ENCODE measurements around the gene AP1S3.

Gene AP1S3

DNA sequence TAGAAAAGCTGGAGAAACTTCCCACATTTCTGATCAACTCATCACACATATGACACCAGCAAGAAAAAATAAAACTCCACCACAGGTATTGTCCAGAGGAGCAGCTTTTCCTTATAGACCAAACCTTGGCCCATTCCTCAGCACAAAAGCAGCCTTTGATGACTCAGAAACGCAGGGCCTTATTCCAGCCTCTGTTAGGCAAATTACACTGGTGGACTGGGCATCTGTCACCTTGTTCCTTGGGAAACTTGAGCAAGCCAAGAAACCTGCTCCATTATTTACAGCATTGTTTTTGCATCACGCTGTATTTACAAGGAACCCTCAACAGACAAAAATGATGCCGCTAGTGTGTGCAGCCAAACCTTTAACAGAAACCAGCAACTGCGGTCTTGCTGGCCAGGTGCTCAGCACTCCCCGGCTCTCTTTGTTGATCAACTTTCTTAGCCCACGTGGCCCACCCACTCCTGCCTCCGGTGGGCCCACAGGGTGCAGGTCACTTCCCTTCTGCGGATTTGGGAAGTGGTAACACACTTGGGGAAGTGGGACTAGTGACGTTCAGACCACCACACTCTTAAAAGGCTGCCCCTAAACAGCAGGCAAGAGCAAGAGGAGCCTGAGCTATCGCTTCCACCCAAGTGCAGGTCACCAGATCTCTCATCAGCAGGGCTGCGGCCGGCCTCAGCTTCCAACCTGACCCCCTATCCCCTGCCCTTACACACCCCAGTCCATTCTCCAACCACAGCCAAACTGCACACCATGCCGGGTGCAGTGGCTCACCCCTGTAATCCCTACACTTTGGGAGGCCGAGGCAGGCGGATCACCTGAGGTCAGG lies 1.5 kb downstream of the AP1S3 start:
- no peak for TF ChIP-seq ZNF239 (tag by site-specific recombination; IDR thresholded peaks at IDR 0.05)
- TF ChIP-seq ZNF558 (tag by site-specific recombination; IDR thresholded peaks at IDR 0.05), result no peak
- TF ChIP-seq, protein P1, sequence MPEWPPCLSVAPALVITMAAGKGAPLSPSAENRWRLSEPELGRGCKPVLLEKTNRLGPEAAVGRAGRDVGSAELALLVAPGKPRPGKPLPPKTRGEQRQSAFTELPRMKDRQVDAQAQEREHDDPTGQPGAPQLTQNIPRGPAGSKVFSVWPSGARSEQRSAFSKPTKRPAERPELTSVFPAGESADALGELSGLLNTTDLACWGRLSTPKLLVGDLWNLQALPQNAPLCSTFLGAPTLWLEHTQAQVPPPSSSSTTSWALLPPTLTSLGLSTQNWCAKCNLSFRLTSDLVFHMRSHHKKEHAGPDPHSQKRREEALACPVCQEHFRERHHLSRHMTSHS (tag by site-specific recombination; IDR thresholded peaks at IDR 0.05), result no peak
- TF ChIP-seq ZNF530 (tag by site-specific recombination; IDR thresholded peaks at IDR 0.05; ENCODE audit: low read depth), result no peak
- no peak for TF ChIP-seq IKZF3 (tag by site-specific recombination; IDR thresholded peaks at IDR 0.05)
- TF ChIP-seq, protein P2, sequence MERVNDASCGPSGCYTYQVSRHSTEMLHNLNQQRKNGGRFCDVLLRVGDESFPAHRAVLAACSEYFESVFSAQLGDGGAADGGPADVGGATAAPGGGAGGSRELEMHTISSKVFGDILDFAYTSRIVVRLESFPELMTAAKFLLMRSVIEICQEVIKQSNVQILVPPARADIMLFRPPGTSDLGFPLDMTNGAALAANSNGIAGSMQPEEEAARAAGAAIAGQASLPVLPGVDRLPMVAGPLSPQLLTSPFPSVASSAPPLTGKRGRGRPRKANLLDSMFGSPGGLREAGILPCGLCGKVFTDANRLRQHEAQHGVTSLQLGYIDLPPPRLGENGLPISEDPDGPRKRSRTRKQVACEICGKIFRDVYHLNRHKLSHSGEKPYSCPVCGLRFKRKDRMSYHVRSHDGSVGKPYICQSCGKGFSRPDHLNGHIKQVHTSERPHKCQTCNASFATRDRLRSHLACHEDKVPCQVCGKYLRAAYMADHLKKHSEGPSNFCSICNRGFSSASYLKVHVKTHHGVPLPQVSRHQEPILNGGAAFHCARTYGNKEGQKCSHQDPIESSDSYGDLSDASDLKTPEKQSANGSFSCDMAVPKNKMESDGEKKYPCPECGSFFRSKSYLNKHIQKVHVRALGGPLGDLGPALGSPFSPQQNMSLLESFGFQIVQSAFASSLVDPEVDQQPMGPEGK (tag by site-specific recombination; IDR thresholded peaks at IDR 0.05), result no peak
- CTCF ChIA-PET, result interaction anchor here (0.6 to 1.6 kb wide), 2 partner anchors 38 to 60 kb away, joined by 3 to 5 read pairs; no protein-coding TSS in a partner anchor
- Histone ChIP-seq H3K4me1 (ENCODE audit: control insufficient read depth, insufficient read depth, low read length) (peaks cover 2% of the 10 kb centered on the region; the same call in 1 of the 2 replicates), H3K4me3 (ENCODE audit: low read depth, low read length) (no peak overlapping the region), H3K27ac (ENCODE audit: extremely low read depth, low read depth, low read length) (no peak overlapping the region), H3K36me3 (ENCODE audit: control insufficient read depth in 2 of 2, insufficient read depth in 1 of 2, low read length in 2 of 2) (peaks cover 0 to 4% of the 10 kb centered on the region in 2 experiments; a peak in 1 of 3 replicates), H3K9me3 (ENCODE audit: control insufficient read depth, insufficient read depth, low read depth, low read length) (no peaks in the 10 kb centered on the region)
- POLR2A ChIA-PET, result interaction anchor here (0.6 kb wide), 1 partner anchor 17 kb away, joined by 3 read pairs; no protein-coding TSS in a partner anchor

DNA sequence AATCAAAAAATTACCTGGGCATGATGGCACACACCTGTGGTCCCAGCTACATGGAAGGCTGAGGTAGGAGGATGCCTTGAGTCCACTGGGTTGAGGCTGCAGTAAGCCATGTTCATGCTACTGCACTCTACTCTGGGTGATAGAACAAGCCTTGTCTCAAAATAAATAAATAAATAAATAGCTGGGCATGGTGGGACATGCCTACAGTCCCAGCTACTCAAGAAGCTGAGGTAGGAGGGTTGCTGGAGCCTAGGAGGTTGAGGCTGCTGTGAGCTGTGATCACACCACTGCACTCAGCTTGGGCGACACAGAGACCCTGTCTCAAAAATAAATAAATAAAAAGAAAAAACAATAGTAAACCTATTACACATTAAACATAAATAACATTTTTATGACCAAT lies 3.0 kb downstream of the AP1S3 start:
- ChIA-PET CTCF (interaction anchor here (0.6 to 1.6 kb wide), 5 partner anchors 37 to 295 kb away, joined by 3 to 5 read pairs (median 3); no protein-coding TSS in a partner anchor), POLR2A (no interaction called here)

DNA sequence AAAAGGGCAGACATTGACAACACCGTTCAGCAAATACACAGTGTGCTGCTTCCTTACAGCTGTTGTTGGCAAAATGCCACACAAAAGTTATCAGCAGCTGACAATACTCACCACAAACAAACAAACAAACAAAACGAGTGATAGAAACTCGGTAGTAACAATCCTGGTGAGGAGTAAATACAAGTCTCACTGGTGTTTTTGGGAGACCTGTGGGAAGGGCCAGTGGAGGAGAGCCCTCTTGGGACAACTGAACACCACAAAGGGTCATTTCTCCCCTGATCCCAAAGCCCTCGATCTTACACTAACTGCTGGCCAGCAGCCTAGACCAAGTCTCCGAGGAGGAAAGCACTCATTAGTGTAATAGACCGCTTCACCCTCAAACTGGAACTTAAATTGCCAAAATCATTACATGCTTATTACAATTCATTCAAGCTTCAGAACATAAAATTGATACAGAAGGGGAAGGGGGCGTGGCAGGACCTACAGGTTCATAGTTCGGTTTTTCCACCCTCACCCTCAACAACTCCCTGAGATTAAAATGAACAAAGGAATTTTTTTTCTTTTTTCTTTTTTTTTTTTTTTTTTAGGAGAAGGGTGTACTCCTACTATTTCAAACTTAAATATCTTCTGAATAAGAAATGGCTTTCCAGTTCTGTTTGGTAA lies 5.0 kb downstream of the AP1S3 start:
- POLR2A ChIA-PET, result no interaction called here
- peaks cover 0 to 4% of the 10 kb centered on the region in 2 experiments; a peak in 1 of 3 replicates for H3K36me3 ChIP-seq (ENCODE audit: control insufficient read depth in 2 of 2, insufficient read depth in 1 of 2, low read length in 2 of 2)
- CTCF ChIA-PET, result no interaction called here
- no peak overlapping the region for H3K27ac ChIP-seq (ENCODE audit: extremely low read depth, low read depth, low read length)
- H3K4me1 ChIP-seq (ENCODE audit: control insufficient read depth, insufficient read depth, low read length), result peaks cover 2% of the 10 kb centered on the region; the same call in 1 of the 2 replicates
- no peak overlapping the region for H3K4me3 ChIP-seq (ENCODE audit: low read depth, low read length)
- H3K9me3 ChIP-seq (ENCODE audit: control insufficient read depth, insufficient read depth, low read depth, low read length), result no peaks in the 10 kb centered on the region
- no peak for TF ChIP-seq TCF7L2 (IDR thresholded peaks at IDR 0.05; ENCODE audit: borderline replicate concordance, low read depth, low read length)
- TF ChIP-seq ZNF624 (tag by site-specific recombination; IDR thresholded peaks at IDR 0.05), result no peak
- no peak for TF ChIP-seq ZNF335 (tag by site-specific recombination; conservative IDR thresholded peaks at IDR 0.05)
- TF ChIP-seq ZNF10 (tag by site-specific recombination; IDR thresholded peaks at IDR 0.05), result no peak
- TF ChIP-seq, protein P3, sequence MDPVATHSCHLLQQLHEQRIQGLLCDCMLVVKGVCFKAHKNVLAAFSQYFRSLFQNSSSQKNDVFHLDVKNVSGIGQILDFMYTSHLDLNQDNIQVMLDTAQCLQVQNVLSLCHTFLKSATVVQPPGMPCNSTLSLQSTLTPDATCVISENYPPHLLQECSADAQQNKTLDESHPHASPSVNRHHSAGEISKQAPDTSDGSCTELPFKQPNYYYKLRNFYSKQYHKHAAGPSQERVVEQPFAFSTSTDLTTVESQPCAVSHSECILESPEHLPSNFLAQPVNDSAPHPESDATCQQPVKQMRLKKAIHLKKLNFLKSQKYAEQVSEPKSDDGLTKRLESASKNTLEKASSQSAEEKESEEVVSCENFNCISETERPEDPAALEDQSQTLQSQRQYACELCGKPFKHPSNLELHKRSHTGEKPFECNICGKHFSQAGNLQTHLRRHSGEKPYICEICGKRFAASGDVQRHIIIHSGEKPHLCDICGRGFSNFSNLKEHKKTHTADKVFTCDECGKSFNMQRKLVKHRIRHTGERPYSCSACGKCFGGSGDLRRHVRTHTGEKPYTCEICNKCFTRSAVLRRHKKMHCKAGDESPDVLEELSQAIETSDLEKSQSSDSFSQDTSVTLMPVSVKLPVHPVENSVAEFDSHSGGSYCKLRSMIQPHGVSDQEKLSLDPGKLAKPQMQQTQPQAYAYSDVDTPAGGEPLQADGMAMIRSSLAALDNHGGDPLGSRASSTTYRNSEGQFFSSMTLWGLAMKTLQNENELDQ (tag by site-specific recombination; IDR thresholded peaks at IDR 0.05; ENCODE audit: low read depth), result no peak
- TF ChIP-seq ZBTB21 (tag by site-specific recombination; IDR thresholded peaks at IDR 0.05), result no peak
- TF ChIP-seq KLF10 (tag by site-specific recombination; IDR thresholded peaks at IDR 0.05), result no peak
- no peak for TF ChIP-seq ZNF629 (tag by site-specific recombination; IDR thresholded peaks at IDR 0.05)
- TF ChIP-seq ZNF37A (tag by site-specific recombination; IDR thresholded peaks at IDR 0.05), result no peak
- TF ChIP-seq ZXDB (tag by site-specific recombination; IDR thresholded peaks at IDR 0.05), result no peak

More for the DNA sequence above, 3.0 kb downstream of the AP1S3 start:
- H3K9me3 ChIP-seq (ENCODE audit: control insufficient read depth, insufficient read depth, low read depth, low read length), result no peaks in the 10 kb centered on the region
- H3K4me1 ChIP-seq (ENCODE audit: control insufficient read depth, insufficient read depth, low read length), result peaks cover 2% of the 10 kb centered on the region; the same call in 1 of the 2 replicates
- H3K4me3 ChIP-seq (ENCODE audit: low read depth, low read length), result no peak overlapping the region
- peaks cover 0 to 4% of the 10 kb centered on the region in 2 experiments; a peak in 1 of 3 replicates for H3K36me3 ChIP-seq (ENCODE audit: control insufficient read depth in 2 of 2, insufficient read depth in 1 of 2, low read length in 2 of 2)
- H3K27ac ChIP-seq (ENCODE audit: extremely low read depth, low read depth, low read length), result no peak overlapping the region
- no peak for TF ChIP-seq SETDB1 (IDR thresholded peaks at IDR 0.05; ENCODE audit: insufficient read length, low read length)
- no peak for TF ChIP-seq ZBTB7A (tag by site-specific recombination; IDR thresholded peaks at IDR 0.05; ENCODE audit: low read depth)
- TF ChIP-seq ZNF416 (tag by site-specific recombination; IDR thresholded peaks at IDR 0.05), result no peak
- no peak for TF ChIP-seq GFI1B (tag by site-specific recombination; IDR thresholded peaks at IDR 0.05)
- TF ChIP-seq ZNF24 (tag by site-specific recombination; IDR thresholded peaks at IDR 0.05), result no peak
- no peak for TF ChIP-seq ZNF221 (tag by site-specific recombination; IDR thresholded peaks at IDR 0.05; ENCODE audit: borderline replicate concordance)
- TF ChIP-seq SCRT2 (tag by site-specific recombination; IDR thresholded peaks at IDR 0.05), result no peak
- no peak for TF ChIP-seq GLIS1 (tag by site-specific recombination; IDR thresholded peaks at IDR 0.05)
- no peak for TF ChIP-seq MEIS1 (CRISPR knock-in tag; IDR thresholded peaks at IDR 0.05; ENCODE audit: borderline replicate concordance)
- TF ChIP-seq ZNF48 (tag by site-specific recombination; IDR thresholded peaks at IDR 0.05), result no peak
- TF ChIP-seq ZNF169 (tag by site-specific recombination; IDR thresholded peaks at IDR 0.05), result no peak
- TF ChIP-seq ZNF341 (tag by site-specific recombination; IDR thresholded peaks at IDR 0.05; ENCODE audit: low read depth), result no peak
- TF ChIP-seq ZSCAN30 (tag by site-specific recombination; IDR thresholded peaks at IDR 0.05), result no peak
- TF ChIP-seq SCRT1 (tag by site-specific recombination; IDR thresholded peaks at IDR 0.05; ENCODE audit: borderline replicate concordance), result no peak
- TF ChIP-seq, protein P3 (tag by site-specific recombination; IDR thresholded peaks at IDR 0.05; ENCODE audit: low read depth), result no peak

Data from HEK293 (cell line).